LNCaP clone FGC (cell line): ENCODE results near the gene PNMA6E.

Source experiments
- DNase-seq: peaks from one replicate; pipeline ENCODE4 v3.0.0-alpha.2; 2011; ENCODE audit warnings: low read depth
- H3K4me3 ChIP-seq: 2 replicates; pipeline ENCODE4 v1.5.1; 2011; ENCODE audit warnings: mild to moderate bottlenecking, low read depth, low read length, control low read depth
- TF ChIP-seq, protein P1 (sequence below): IDR thresholded peaks from 2 replicates; pipeline ENCODE4 v1.5.1; 2012; ENCODE audit warnings: mild to moderate bottlenecking; ENCODE audit not compliant: control insufficient read depth, insufficient read depth; ENCODE audit errors: extremely low read depth

PNMA6E gene

DNA sequence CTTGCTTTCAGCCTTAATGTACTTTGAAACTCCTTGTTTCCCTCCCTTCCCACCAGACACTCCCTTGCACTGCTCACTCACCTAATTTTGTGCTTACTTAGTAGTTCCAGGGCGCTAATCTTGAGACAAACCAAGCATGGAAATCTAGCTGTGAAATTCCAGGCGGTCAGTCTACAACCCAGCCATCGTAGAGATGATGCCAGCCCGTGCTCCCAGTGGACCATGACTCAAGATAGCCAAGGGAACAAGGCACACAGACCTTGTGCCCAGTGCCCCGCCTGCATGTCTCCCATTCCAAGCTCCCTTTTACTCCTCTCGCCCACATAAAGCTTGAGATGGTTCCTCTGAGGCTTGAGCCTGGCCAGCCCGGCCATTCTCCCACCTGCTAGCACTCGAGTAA lies 33.7 kb upstream of the PNMA6E start:
- H3K4me3 ChIP-seq, result no peak overlapping the region
- no peak for DNase-seq
- TF ChIP-seq, protein P1, sequence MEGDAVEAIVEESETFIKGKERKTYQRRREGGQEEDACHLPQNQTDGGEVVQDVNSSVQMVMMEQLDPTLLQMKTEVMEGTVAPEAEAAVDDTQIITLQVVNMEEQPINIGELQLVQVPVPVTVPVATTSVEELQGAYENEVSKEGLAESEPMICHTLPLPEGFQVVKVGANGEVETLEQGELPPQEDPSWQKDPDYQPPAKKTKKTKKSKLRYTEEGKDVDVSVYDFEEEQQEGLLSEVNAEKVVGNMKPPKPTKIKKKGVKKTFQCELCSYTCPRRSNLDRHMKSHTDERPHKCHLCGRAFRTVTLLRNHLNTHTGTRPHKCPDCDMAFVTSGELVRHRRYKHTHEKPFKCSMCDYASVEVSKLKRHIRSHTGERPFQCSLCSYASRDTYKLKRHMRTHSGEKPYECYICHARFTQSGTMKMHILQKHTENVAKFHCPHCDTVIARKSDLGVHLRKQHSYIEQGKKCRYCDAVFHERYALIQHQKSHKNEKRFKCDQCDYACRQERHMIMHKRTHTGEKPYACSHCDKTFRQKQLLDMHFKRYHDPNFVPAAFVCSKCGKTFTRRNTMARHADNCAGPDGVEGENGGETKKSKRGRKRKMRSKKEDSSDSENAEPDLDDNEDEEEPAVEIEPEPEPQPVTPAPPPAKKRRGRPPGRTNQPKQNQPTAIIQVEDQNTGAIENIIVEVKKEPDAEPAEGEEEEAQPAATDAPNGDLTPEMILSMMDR, result no peak

DNA sequence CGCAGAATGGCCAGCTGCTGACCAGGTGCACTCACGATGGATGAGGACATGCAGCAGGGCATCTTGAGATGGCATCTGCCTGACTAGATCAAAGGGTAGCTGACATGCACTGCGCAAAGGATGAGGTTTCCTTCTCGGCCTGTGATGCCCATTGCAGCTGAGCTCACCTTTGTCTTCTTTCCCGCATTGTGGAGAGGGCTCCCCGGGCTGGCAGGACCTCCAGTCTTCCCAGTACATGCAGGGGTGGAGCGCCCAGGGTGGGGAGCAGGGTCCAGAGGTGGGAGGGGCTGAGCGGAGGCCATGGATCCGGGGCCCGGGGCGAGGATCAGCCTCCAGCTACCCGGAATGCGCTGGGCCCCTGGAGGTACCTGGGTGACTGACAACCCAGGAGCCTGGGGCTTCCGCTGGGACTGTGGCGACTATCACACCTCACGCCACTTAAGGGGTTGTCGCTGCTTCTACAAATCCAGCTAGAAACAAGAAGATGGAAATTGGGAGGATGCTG lies 32.7 kb upstream of the PNMA6E start:
- DNase-seq, result no peak
- TF ChIP-seq, protein P1, result no peak
- H3K4me3 ChIP-seq, result no peak overlapping the region

DNA sequence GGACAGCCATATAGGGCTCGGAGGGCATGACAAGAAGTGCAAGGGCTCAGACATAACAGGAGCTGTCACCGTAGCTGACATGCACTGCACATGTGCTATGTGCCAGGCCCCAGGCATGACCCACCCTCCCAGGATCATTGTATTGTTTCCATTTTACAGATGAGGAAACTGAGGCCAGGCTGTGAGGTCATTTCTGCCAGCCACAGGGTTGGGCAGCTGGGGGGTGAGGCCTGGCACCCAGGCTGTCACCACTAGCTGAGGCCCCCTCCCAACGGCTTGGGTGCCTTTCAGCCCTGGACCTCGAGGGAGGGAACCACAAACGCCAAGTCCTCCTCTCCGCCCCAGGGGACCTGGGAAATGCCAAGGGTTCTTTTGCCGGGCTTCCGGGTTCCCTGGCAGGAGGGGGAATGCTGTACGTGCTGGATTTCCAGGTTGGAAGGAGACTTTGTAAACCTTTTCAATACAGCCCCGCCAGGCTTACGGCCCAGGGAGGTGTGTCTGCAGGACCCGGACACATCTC lies 32.1 kb upstream of the PNMA6E start:
- TF ChIP-seq, protein P1, result no peak
- DNase-seq, result no peak
- H3K4me3 ChIP-seq, result no peak overlapping the region

DNA sequence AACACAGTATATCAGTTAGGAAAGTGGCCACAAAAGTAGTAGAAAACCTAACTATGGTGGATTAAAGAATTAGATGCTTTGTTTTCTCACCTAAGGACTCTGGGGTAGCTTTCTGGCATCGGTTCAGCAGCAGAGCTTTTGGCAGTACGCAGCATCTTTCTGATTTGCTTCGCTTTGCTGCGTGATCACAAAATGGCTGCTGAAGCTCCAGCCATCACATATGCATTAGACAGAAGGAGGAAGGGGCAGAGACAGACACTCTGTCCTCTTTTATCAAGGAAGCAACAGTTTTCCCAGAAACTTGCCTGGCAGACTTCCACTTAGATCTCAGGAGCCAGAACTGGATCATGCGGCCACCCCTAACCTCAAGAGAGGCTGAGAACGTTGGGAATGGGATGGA lies 29.6 kb upstream of the PNMA6E start:
- no peak overlapping the region for H3K4me3 ChIP-seq
- no peak for DNase-seq
- TF ChIP-seq, protein P1, result no peak

DNA sequence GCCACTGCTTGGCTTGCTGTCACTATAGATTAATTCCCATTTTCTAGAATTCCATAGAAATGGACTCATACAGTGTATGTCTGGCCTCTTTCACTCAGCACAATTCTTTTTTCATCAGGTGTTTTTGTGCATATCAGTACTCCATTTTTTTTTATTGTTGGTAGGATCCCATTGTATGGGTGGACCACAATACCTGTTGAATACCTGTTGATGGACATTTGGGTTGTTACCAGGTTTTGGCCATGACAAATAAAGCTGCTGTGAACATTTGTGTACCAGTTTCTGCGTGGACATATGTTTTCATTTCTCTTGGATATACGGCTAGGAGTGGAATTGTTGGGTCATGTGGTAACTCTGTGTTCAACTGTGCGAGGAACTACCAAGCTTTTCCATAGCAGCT lies 25.1 kb upstream of the PNMA6E start:
- DNase-seq, result no peak
- no peak overlapping the region for H3K4me3 ChIP-seq
- TF ChIP-seq, protein P1, result no peak

DNA sequence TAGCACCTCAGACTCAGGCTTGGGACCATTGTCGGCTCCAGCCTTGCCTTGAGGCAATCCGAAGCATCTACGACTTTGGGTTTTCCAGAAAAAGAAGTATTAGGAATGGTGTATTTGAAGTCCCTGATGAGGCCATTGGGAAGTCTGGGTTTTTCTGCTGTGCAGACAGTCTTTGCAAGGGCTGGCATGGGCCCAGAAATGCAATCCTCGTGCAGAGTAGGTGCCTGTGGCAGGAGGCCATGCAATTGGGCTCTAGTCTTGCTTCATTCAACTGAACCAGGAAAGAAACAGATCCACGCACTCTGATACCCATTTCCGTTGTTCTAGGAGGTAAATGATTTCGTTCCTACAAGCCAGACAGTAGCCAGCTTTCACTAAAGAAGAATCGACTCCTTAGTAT lies 22.5 kb upstream of the PNMA6E start:
- TF ChIP-seq, protein P1, result no peak
- no peak for DNase-seq
- no peak overlapping the region for H3K4me3 ChIP-seq

DNA sequence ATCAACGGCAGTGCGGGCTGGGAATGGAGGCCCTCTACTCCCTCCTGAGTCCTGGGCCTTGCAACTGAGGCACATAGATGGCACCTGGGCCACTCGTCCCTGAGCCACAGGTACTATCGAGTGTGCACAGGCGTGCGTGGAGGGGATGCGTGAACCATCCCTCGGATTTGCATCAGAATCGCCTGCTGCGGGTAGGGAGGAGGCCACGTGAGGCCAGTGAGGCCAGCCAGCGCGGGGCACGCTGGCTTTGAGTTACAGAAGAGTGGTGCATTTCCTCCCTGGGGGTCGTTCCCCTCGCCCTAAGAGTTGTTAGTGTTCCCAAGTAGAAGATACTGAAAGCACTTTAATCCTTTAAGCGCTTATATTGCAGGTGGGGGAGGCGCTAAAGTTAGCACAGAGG lies 20.7 kb upstream of the PNMA6E start:
- TF ChIP-seq, protein P1, result no peak
- no peak overlapping the region for H3K4me3 ChIP-seq
- DNase-seq, result no peak
